HL-60 (cell line): ENCODE data around the gene TMEM45A.

ENCODE experiments used
- GABPA ChIP-seq: IDR thresholded peaks from 2 replicates; pipeline ENCODE4 v1.6.1; 2012; ENCODE audit warnings: low read depth
- POLR2AphosphoS5 ChIP-seq: IDR thresholded peaks from 2 replicates; pipeline ENCODE4 v1.6.1; 2012; ENCODE audit warnings: low read depth
- TF ChIP-seq, protein P1 (sequence below): IDR thresholded peaks from one replicate; pipeline ENCODE4 v1.5.1; 2011; ENCODE audit warnings: low read length, control low read depth, inconsistent platforms; ENCODE audit not compliant: insufficient read depth
- TF ChIP-seq, protein P2 (sequence below): IDR thresholded peaks from 2 replicates; pipeline ENCODE4 v1.6.1; 2012; ENCODE audit warnings: low read depth; ENCODE audit not compliant: insufficient replicate concordance

DNA sequence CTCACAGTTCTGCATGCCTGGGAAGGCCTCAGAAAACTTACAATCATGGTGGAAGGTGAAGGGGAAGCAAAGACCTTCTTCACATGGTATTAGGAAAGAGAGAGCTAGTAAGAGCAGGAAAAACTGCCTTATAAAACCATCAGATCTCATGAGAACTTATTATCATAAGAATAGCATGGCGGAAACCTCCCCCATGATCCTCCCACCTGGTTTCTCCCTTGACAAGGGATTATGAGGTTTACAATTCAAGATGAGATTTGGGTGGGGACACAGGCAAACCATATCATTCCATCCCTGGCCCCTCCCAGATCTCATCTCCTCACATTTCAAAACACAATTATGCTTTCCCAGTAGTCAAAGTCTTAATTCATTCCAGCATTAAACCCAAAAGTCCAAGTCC lies 34.6 kb upstream of the TMEM45A start:
- TF ChIP-seq, protein P1, sequence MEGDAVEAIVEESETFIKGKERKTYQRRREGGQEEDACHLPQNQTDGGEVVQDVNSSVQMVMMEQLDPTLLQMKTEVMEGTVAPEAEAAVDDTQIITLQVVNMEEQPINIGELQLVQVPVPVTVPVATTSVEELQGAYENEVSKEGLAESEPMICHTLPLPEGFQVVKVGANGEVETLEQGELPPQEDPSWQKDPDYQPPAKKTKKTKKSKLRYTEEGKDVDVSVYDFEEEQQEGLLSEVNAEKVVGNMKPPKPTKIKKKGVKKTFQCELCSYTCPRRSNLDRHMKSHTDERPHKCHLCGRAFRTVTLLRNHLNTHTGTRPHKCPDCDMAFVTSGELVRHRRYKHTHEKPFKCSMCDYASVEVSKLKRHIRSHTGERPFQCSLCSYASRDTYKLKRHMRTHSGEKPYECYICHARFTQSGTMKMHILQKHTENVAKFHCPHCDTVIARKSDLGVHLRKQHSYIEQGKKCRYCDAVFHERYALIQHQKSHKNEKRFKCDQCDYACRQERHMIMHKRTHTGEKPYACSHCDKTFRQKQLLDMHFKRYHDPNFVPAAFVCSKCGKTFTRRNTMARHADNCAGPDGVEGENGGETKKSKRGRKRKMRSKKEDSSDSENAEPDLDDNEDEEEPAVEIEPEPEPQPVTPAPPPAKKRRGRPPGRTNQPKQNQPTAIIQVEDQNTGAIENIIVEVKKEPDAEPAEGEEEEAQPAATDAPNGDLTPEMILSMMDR: no peak
- TF ChIP-seq GABPA (no peak), POLR2AphosphoS5 (no peak)
- TF ChIP-seq, protein P2, sequence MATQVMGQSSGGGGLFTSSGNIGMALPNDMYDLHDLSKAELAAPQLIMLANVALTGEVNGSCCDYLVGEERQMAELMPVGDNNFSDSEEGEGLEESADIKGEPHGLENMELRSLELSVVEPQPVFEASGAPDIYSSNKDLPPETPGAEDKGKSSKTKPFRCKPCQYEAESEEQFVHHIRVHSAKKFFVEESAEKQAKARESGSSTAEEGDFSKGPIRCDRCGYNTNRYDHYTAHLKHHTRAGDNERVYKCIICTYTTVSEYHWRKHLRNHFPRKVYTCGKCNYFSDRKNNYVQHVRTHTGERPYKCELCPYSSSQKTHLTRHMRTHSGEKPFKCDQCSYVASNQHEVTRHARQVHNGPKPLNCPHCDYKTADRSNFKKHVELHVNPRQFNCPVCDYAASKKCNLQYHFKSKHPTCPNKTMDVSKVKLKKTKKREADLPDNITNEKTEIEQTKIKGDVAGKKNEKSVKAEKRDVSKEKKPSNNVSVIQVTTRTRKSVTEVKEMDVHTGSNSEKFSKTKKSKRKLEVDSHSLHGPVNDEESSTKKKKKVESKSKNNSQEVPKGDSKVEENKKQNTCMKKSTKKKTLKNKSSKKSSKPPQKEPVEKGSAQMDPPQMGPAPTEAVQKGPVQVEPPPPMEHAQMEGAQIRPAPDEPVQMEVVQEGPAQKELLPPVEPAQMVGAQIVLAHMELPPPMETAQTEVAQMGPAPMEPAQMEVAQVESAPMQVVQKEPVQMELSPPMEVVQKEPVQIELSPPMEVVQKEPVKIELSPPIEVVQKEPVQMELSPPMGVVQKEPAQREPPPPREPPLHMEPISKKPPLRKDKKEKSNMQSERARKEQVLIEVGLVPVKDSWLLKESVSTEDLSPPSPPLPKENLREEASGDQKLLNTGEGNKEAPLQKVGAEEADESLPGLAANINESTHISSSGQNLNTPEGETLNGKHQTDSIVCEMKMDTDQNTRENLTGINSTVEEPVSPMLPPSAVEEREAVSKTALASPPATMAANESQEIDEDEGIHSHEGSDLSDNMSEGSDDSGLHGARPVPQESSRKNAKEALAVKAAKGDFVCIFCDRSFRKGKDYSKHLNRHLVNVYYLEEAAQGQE: no peak
